ENCODE results near the gene UQCRC1. TPM values are rescaled to one million over a fixed set of nuclear protein-coding genes. Genes with fewer than 3 reads are reported as not detected.

The UQCRC1 gene
- total RNA-seq, 1 experiment from 2014 or later, result 314 TPM

GRCh38 chr3:48633743-48634142 lies 24.3 kb upstream of the UQCRC1 start:
- DNase-seq (ENCODE audit: low read depth), result no peak

DNA sequence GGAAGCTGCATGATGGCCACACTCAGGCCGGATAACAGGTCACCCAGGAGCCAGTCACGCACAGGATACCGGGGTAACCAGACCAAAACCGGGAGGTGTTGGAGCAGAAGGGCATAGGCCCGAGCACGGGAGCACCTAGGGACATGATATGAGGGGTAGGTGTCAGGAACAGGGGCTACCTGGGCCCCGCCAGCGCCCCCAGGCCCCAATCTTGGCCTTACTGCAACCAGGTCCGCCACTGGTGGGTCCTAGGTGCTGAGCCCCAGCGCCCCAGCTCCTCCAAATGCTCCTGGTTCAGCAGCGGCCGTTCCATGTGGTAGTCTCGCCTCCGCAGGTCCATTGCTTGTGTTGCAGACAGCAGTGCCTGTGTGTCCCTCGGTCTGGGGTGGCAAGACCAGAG lies 23.8 kb upstream of the UQCRC1 start:
- no peak for DNase-seq (ENCODE audit: low read depth)

GRCh38 chr3:48631516-48632448 lies 22.3 kb upstream of the UQCRC1 start:
- DNase-seq (ENCODE audit: low read depth), result no peak

DNA sequence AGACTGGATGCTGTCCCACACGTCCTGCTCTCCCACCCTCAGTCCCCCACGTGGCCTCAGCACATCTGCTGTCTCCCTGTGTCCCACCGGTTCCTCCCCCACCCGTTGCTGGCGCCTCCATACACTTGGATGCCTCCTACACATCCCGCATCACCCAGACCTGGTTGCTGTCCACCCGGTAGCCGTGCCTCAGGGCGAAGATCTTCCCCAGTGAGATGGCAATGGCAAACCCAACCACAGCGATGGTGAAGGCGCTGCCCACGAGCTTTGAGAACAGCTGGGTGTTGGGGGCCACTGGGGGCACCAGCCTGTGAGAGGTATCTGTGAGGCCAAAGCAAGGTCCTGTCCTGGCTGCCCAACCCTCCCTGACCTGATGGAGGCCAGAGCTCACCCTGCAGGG lies 21.4 kb upstream of the UQCRC1 start:
- no peak for DNase-seq (ENCODE audit: low read depth)

- DNase-seq (ENCODE audit: low read depth), result no peak
Measured at GRCh38 chr3:48630407-48630806, 21.0 kb upstream of the UQCRC1 start.

DNA sequence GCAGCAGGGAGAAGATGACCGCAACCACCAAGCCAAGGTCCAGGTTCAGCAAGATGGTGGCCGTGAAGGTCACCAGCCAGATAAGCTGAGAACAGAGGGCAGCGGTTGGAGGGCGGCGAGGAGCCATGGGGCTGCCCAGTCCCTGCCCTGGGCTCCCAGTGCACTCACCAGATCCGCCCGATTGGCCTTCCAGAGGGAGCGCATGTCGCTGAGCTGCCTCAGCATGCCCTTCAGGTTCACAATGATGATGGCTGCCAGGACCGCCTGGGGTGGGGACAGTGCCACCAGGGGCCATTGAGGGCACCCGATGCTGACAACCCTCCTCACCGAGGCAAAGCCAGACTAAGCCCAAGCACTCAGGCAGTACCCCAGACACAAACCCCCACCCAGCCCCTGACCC lies 20.4 kb upstream of the UQCRC1 start:
- no peak for DNase-seq (ENCODE audit: low read depth)

GRCh38 chr3:48628277-48629017 lies 19.0 kb upstream of the UQCRC1 start:
- DNase-seq (ENCODE audit: low read depth), result no peak

GRCh38 chr3:48625600-48625999 lies 16.2 kb upstream of the UQCRC1 start:
- DNase-seq (ENCODE audit: low read depth), result no peak

DNA sequence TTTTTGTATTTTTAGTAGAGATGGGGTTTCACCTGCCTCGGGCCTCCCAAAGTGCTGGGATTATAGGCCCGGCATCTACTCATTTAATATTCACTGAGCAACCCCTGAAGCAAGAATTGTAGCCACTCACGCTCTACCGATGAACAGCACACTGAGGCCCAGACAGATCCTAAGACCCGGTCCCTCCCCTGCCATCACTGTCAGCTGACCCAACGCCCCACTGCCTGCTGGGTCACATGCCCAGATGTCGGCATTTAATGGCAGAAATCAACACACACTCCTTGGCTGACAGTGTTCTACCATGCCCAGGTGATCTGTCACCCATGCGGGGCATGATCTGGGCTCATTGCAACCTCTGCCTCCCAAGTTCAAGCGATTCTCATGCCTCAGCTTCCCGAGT lies 15.3 kb upstream of the UQCRC1 start:
- no peak for DNase-seq (ENCODE audit: low read depth)

- DNase-seq (ENCODE audit: low read depth), result no peak
Measured at GRCh38 chr3:48623851-48624547, 14.6 kb upstream of the UQCRC1 start.

GRCh38 chr3:48621461-48621869 lies 12.0 kb upstream of the UQCRC1 start, which contains the start of gene TMEM89:
TMEM89 (minus strand) TSS chr3:48621769; CDS start chr3:48621756, 13 bp downstream.
- DNase-seq (ENCODE audit: low read depth), result no peak

GRCh38 chr3:48619541-48620524 lies 10.4 kb upstream of the UQCRC1 start:
- no peak for DNase-seq (ENCODE audit: low read depth)

DNA sequence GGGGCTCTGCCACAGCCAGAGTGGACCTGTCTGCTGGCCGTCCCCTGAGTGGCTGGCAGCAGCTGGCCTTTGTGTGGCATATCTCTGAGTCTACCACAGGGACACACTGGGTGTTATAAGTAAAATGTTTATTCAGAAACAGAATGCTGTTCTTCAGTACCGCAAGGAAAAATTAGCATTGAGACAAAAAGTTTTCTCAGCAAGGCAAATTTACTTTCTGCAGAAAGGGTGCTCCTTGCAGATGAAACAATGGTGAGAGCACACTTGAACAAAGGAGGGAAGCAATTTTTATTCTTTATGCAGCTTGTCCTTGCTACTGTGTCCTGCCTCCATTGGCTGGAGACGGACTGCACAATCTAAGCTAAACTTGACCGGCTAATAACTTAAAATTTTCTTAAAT lies 8.1 kb upstream of the UQCRC1 start:
- DNase-seq (ENCODE audit: low read depth), result no peak

- peak; percentile 47 for DNase-seq (ENCODE audit: low read depth)
Measured at GRCh38 chr3:48614044-48614443, 4.6 kb upstream of the UQCRC1 start.

GRCh38 chr3:48612309-48612708 lies 2.9 kb upstream of the UQCRC1 start:
- no peak for DNase-seq (ENCODE audit: low read depth)

DNA sequence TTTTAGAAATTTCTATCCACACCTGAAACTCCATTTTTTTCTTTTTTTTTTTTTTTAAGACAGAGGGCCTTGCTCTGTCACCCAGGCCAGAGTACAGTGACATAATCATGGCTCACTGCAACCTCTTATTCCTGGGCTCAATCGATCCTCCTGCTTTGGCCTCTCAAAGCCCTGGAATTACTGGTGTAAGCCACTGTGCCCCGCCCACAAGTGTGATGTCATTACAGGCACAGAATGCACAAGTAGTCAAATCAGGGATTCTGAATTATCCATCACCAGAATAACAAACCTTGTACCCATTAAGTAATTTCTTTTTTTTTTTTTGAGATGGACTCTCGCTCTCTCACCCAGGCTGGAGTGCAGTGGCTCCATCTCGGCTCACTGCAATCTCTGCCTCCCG lies 1.9 kb downstream of the UQCRC1 start:
- DNase-seq (ENCODE audit: low read depth), result no peak

DNA sequence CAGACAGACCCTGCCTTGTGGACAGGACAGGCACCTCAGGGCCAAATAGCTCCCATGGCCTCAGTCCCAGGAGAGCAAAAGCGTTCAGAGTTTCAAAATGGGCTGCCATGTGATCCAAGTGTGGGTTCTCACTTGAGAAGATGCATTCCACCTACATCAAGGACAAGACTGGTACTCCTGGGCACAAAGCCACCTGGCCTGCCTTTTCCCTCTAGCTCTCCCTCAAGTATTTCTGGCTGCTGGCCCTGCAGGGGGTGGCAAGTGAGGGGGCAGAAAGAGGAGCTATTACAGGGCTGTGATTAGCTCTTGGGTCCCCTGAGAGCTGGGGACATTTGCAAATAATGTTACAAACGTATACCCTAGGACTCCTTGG lies 7.8 kb downstream of the UQCRC1 start:
- DNase-seq (ENCODE audit: low read depth), result no peak

- no peak for DNase-seq (ENCODE audit: low read depth)
Measured at GRCh38 chr3:48600711-48601621, 8.5 kb downstream of the UQCRC1 start.

DNA sequence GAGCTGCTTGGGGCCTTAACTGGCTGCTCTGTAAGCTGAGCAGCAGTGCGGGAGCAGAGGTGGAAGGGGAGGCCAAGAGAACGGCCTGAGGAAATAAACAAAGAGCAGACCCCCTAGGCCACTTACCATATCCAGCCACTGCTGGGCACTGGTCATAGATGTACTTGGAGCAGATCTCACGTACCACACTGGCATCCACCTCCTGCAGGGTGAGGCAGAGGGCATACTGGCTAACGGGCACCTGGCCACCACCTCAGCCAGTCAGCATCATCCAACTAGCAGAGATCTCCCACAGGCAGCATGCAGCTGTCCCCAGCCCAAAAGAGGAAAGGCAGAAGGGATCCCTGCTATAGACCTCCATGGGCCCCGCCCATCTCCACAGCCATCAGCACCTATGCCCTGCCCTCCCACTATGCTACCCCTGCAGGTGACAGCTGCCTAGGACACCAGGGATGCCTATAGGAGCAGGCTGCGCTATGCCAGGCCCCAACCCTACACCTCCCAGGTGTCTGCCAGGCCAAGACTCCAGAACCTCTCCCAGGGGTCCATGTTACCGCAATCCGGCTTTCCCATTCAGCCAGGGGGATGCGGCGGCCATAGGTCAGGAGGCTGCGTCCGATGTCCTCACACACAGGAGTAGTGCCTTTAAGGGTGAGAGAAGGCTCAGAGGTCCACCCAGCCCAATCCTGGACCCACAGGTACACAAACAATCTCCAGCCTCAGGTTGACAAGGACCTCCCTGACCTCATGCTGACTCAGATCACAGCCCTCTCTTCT lies 9.7 kb downstream of the UQCRC1 start:
- no peak for DNase-seq (ENCODE audit: low read depth)
